Measurements from ENCODE around the gene MED9.

The MED9 gene

DNA sequence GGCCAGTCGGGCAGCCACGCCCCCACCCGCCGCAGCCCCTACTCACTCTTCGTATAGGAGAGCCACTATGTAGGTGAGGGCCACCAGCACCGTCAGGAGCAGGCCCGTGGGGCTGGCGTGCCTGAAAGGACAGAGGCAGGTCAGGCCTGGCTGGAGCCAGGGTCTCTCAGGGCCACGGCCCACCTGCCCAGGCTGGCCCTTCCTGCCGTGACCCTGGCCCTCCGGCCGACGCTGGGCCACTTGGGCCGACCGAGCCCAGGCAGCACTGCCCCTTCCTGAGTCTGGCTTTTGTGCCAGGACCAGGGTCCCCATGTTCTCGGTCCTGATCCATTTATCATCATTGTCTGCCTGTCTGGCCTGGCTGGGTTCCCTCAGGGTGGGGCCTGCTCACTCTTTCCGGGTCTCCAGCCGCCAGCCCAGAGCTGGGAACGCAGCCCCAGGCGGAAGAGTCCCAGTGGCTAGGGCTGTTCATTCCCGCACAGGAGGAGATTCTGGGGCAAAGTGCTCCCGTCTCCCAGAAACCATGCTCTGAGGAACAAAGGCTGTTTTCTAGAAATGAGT, 29.5 kb downstream of the MED9 start:
- TF ChIP-seq, protein P1, sequence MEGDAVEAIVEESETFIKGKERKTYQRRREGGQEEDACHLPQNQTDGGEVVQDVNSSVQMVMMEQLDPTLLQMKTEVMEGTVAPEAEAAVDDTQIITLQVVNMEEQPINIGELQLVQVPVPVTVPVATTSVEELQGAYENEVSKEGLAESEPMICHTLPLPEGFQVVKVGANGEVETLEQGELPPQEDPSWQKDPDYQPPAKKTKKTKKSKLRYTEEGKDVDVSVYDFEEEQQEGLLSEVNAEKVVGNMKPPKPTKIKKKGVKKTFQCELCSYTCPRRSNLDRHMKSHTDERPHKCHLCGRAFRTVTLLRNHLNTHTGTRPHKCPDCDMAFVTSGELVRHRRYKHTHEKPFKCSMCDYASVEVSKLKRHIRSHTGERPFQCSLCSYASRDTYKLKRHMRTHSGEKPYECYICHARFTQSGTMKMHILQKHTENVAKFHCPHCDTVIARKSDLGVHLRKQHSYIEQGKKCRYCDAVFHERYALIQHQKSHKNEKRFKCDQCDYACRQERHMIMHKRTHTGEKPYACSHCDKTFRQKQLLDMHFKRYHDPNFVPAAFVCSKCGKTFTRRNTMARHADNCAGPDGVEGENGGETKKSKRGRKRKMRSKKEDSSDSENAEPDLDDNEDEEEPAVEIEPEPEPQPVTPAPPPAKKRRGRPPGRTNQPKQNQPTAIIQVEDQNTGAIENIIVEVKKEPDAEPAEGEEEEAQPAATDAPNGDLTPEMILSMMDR (conservative IDR thresholded peaks at IDR 0.05): no peak

DNA sequence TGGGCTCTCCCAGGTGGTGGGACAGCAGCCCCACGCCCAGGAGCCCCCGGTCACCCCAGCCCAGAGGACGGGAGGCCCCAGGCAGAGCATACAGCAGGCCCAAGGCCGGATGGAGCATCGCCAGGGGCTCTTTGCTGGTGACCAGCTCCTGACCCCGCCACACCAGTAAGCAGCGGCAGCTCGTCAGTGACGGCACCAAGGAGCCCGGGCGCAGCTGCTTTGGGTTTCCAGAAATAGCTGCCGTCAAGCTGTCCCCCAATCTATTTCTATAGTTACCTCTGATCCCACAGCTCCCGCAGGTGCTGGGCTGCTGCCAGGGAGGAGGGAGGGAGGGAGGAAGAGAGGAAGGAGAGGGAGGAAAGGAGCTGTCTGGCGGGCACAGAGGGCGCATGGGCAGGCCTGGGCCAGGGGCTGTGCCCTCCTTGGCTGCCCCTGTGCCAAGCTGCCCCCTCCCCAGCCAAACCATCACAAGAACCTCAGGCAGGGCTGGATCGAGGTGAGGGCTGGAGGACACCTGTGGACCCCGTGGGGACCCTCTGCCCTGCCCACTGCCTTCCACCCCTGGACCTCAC, 30.2 kb downstream of the MED9 start:
- TF ChIP-seq, protein P1 (conservative IDR thresholded peaks at IDR 0.05): no peak
- H3K27ac ChIP-seq: no peak overlapping the region

More for the DNA sequence above, 29.5 kb downstream of the MED9 start:
- no peak overlapping the region for H3K27ac ChIP-seq

DNA sequence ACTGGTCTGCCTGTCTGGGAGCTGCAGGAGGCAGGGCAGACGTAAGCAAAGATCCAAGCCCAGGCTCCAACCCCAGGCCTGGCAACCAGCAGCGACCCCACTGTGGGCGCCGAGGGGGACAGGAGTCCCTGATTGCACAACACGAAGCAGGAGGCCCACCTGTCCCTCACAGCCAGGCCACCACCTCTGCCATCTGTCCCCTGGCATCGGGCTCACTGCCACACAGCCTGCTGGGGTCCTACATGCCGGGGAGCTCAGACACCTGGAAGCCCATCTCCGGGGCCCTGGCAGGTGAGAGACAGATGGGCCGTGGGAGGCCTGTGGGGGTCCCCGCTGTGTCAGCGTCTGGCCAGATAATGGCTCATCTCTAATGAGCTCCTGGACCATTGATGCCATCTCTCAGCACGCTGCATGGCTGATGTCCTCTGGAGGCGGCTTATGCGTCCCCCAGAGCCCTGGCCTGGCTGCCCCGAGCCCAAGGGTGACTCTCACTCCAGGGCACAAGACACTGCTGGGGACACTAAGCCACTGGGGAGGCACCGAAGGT, 30.7 kb downstream of the MED9 start:
- TF ChIP-seq, protein P1 (conservative IDR thresholded peaks at IDR 0.05): no peak
- no peak overlapping the region for H3K27ac ChIP-seq

DNA sequence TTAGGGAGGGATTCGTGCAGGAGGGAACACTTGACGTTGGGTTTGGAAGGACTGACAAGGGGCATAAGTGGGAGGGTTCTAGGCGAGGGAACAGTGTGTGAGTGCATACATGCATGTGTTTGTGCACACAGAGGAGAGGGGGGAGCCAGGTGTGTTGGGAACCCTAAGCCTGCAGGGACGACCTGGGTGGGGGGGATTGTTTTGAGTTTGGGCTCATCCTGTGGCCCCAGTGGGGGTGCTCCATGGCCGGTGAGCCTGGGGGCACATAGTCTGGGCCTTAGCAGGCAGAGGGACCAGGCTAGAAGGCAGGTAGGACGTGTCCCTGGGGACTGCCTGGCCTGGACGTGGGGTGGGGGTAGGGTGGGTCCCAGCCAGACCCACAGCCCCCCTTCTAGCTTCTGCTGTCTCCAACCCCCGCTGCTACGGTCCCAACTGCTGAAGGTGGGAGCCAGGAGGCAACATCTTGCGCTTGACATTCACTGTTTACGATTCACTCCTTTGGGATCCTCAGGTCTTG, 31.3 kb downstream of the MED9 start:
- no peak overlapping the region for H3K27ac ChIP-seq
- TF ChIP-seq, protein P1 (conservative IDR thresholded peaks at IDR 0.05): no peak

DNA sequence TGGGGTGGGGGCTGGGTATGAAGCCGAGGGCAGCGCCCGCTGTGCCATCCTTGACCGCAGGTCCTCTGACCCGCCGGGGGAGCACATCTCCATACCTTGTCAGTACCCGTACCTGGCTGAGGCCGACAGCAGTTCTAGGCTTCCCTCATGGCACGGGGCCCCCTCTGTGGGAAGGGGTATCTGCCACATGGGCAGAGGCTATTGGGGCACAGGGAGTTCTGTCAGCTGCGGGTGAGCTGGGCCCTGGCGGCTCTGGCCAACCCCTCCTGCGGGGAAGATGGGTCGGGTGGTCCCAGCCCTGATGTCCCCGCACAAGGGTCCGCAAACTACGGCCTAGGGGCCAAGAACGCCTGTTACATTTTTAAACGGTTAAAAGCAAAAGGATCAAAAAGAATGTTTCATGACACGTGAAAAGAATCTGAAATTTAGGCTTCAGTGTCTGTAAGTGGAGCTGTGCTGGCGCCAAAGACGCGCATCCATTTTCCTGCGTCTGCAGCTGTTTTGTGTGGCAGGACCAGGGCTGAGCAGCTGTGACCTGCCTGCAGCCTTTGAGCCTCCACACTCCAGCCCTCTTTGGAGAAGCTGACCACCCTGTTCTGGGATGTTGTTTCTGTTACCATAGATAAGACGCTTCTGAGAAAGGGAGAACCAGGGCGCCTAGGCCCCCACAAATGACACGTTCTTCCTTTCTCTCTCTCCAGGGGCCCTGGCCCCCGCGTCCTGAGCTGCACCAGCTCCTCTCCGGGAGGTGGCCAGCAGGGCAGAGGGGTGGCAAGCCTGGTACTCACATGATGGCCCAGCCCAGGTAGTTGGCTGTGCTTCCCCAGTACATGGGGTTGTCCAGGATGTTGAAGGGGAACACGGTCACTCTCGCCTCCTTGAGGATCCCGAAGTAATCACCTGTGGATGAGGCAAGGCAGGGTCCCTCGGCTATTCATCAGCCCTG, 32.1 kb downstream of the MED9 start:
- H3K27ac ChIP-seq: no peak overlapping the region
- TF ChIP-seq, protein P1 (conservative IDR thresholded peaks at IDR 0.05): no peak

DNA sequence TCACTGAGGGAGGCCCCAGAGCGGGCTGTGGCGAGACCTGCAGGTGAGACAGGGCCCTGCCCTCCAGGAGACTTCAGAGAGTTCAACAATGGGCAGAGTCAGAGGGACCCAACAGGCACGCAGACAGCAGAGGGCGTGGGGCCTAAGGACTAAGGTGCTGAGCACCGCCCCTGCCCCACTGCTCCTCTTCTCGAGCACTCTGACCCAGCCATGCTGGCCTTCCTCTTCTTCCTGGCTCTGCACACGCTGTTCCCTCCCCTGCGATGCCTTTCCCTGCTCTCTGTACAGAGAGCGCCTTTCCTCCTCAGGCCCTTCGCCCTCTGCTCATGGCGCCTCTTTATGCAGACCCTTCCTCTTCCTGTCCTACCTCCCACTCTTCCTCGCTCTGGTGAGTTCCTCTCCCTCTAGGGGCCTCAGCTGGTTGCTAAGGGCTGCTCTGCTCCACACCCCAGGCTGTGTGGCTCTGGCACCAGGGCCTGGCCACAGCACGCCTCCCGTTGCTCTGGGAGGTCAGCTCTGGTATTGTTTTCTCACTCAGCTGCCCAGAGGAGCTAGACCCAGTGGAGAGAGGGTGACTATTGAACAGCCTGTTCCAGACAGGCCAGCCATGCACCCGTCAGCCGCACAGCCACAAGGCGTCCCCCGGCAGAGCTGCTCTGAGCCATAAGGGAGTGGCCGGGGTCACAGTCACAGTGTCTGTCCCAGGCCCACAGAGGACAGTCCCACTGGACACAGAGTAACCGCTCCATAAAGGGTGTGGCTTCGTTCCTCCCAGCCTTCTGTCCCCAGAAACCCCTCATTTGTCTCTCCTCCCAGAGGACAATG, 33.0 kb downstream of the MED9 start:
- TF ChIP-seq, protein P1 (conservative IDR thresholded peaks at IDR 0.05): no peak
- no peak overlapping the region for H3K27ac ChIP-seq

All from VCaP (cell line).